HEK293T (cell line): ENCODE data around the gene TRIOBP.
"Not testable (repeated sequence)": the region's sequence is repeated elsewhere in the genome, so short reads cannot be mapped to it uniquely, and the experiment has no call there.

Experiments used
- CTCF ChIA-PET: fragments of 350-600 bp; formaldehyde crosslinking; extraction: SDS; loops from one replicate; lab custom pipeline; 2021; ENCODE audit warnings: antibody characterized with exemption, inconsistent platforms; lab: Yijun Ruan, JAX
- POLR2A ChIA-PET: fragments of 350-600 bp; formaldehyde crosslinking; extraction: SDS; loops from one replicate; lab custom pipeline; 2020; ENCODE audit warnings: antibody characterized with exemption, inconsistent platforms; lab: Yijun Ruan, JAX
- DNase-seq: peaks from one replicate; pipeline ENCODE4 v3.0.0; 2012; ENCODE audit warnings: mixed read lengths; ENCODE audit errors: extremely low spot score
- ARNT ChIP-seq: fragments of 450-650 bp; IDR thresholded peaks from 2 replicates; pipeline ENCODE4 v1.6.1; 2017; ENCODE audit warnings: mild to moderate bottlenecking
- BHLHE40 ChIP-seq: fragments of 450-650 bp; IDR thresholded peaks from 2 replicates; pipeline ENCODE4 v1.6.1; 2016; ENCODE audit warnings: mild to moderate bottlenecking, moderate library complexity, borderline replicate concordance
- CTBP1 ChIP-seq: fragments of 450-650 bp; IDR thresholded peaks from 2 replicates; pipeline ENCODE4 v1.6.1; 2016; ENCODE audit warnings: borderline replicate concordance
- ELF4 ChIP-seq: fragments of 450-650 bp; IDR thresholded peaks from 2 replicates; pipeline ENCODE4 v1.6.1; 2017; ENCODE audit warnings: antibody characterized with exemption
- FOXA1 ChIP-seq: fragments of 450-650 bp; IDR thresholded peaks from 2 replicates; pipeline ENCODE4 v1.6.1; 2016; ENCODE audit warnings: mild to moderate bottlenecking
- FOXK2 ChIP-seq: fragments of 450-650 bp; IDR thresholded peaks from 2 replicates; pipeline ENCODE4 v1.6.1; 2016; ENCODE audit warnings: mild to moderate bottlenecking
- FOXM1 ChIP-seq: fragments of 450-650 bp; IDR thresholded peaks from 2 replicates; pipeline ENCODE4 v1.6.1; 2017; ENCODE audit warnings: mild to moderate bottlenecking, borderline replicate concordance
- HDGF ChIP-seq: fragments of 450-650 bp; IDR thresholded peaks from 2 replicates; pipeline ENCODE4 v1.6.1; 2017; ENCODE audit warnings: antibody characterized with exemption, borderline replicate concordance
- L3MBTL2 ChIP-seq: fragments of 450-650 bp; conservative IDR thresholded peaks from 2 replicates; pipeline ENCODE4 v1.6.1; 2016; ENCODE audit warnings: mild to moderate bottlenecking
- LEF1 ChIP-seq: fragments of 450-650 bp; IDR thresholded peaks from 2 replicates; pipeline ENCODE4 v1.6.1; 2017; ENCODE audit warnings: mild to moderate bottlenecking, borderline replicate concordance
- NFRKB ChIP-seq: fragments of 450-650 bp; IDR thresholded peaks from 2 replicates; pipeline ENCODE4 v1.6.1; 2016; ENCODE audit warnings: mild to moderate bottlenecking, moderate library complexity
- SP1 ChIP-seq: fragments of 450-650 bp; IDR thresholded peaks from 2 replicates; pipeline ENCODE4 v1.6.1; 2017
- SUZ12 ChIP-seq: fragments of 450-650 bp; IDR thresholded peaks from 2 replicates; pipeline ENCODE4 v1.6.1; 2016; ENCODE audit warnings: mild to moderate bottlenecking
- TARDBP ChIP-seq: fragments of 450-650 bp; IDR thresholded peaks from 2 replicates; pipeline ENCODE4 v1.6.1; 2016
- ZNF384 ChIP-seq: fragments of 450-650 bp; IDR thresholded peaks from 2 replicates; pipeline ENCODE4 v1.6.1; 2016
- TF ChIP-seq, protein P1 (sequence below): fragments of 450-650 bp; IDR thresholded peaks from 2 replicates; pipeline ENCODE4 v1.6.1; 2016

The TRIOBP gene

DNA sequence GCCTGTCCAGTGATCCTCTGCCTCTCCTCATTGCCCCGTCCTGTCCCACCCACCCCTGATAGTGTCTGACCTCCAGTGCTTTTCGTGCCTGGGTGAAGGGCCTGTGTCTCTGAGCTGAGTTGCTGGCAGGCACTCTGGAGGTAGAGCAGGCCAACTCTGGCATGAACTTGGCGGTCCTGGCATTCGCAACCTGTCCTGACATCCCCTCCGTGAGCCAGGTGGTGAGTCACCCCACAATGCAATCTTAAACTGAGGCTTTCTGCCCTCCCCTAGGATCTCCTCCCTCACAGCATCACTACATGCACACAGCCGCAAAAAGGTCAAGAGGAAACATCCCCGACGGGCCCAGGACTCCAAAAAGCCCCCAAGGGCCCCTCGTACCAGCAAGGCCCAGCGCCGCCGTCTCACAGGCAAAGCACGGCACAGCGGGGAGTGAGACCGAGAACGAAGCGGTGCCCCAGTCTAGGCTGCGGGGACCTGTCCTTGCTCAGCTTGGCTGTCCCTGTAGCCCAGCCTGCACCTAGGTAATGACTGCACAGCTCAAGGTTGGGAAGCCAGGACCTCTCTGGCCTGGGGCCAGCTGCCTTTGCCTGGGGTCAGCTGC lies 5.8 kb upstream of the TRIOBP start:
- CTCF ChIA-PET, result no interaction called here
- TF ChIP-seq ARNT (no peak), HDGF (no peak), LEF1 (no peak), BHLHE40 (no peak), FOXK2 (no peak), SUZ12 (no peak), NFRKB (no peak)
- POLR2A ChIA-PET, result no interaction called here
- no peak for DNase-seq

DNA sequence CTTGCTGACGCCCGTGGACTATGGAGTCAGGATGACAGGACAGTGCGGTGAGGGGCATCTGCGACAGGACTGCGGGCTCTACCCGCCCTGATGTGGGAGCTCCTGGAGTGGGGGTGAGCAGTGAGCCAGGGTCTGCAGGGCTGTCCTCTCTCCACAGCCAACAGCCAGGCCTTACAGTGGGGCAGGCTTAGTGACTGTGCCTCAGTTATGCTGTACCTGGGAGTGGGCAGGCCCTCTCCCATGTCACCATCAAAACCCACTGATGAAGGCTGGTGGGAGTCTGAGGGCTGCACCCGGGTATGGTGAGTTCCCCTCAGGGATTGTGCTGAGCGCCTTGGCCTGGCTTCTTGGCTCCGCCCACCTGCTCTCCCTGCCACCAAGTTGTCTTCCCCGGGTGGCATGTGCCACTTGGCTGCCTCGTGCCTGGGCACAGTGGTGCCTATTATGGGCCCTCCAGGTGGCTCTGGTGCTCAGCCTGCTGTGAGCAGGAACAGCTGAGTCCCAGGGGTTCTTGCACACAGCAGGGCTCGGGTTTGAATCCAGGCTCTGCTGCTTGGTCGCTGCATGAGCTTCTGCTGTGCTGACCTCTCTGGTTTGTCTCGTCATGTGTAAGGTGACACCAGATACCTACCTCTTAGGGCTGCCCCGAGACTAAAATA lies 4.1 kb upstream of the TRIOBP start:
- no peak for DNase-seq
- POLR2A ChIA-PET, result no interaction called here
- CTCF ChIA-PET, result interaction anchor here (0.8 kb wide), 1 partner anchor 11 kb away, joined by 3 read pairs; no protein-coding TSS in a partner anchor
- TF ChIP-seq NFRKB, result no peak
- no peak for TF ChIP-seq LEF1
- no peak for TF ChIP-seq SUZ12
- no peak for TF ChIP-seq BHLHE40
- no peak for TF ChIP-seq FOXA1
- TF ChIP-seq HDGF, result no peak
- TF ChIP-seq ARNT, result no peak
- TF ChIP-seq, protein P1, sequence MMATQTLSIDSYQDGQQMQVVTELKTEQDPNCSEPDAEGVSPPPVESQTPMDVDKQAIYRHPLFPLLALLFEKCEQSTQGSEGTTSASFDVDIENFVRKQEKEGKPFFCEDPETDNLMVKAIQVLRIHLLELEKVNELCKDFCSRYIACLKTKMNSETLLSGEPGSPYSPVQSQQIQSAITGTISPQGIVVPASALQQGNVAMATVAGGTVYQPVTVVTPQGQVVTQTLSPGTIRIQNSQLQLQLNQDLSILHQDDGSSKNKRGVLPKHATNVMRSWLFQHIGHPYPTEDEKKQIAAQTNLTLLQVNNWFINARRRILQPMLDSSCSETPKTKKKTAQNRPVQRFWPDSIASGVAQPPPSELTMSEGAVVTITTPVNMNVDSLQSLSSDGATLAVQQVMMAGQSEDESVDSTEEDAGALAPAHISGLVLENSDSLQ, result no peak
- no peak for TF ChIP-seq ELF4

DNA sequence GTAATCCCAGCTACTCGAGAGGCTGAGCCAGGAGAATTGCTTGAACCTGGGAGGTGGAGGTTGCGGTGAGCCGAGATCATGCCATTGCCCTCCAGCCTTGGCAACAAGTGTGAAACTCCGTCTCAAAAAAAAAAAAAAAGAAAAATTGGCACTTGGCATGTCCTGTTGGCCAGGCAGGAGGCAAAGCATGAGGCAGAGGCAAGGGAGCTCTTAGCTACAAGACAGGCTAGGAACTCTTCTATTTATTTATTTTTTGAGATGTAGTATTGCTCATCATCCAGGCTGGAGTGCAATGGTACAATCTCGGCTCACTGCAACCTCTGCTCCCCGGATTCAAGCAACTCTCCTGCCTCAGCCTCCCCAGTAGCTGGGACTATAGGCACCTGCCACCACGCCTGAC lies 2.7 kb upstream of the TRIOBP start:
- POLR2A ChIA-PET, DNase-seq: not testable (repeated sequence)
- CTCF ChIA-PET, result interaction anchor here (0.6 kb wide), 1 partner anchor 1580 kb away, joined by 3 read pairs; no protein-coding TSS in a partner anchor

DNA sequence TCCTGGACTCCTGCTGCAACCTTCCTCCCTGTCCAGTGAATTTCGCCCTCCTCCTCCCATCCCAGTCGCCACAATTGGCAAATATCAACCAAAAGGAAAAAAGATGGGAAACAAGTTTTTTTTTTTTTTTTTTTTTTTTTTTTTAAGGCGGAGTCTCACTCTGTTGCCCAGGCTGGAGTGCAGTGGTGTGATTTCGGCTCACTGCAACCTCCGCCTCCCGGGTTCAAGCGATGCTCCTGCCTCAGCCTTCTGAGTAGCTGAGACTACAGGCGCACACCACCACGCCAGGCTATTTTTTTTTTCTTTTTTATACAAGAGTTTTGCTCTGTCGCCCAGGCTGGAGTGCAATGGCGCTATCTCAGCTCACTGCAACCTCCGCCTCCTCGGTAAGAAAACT lies 590 bp upstream of the TRIOBP start:
- ChIA-PET POLR2A (interaction anchor here (0.9 to 1.9 kb wide), 5 partner anchors 9 to 83 kb away, joined by 3 to 13 read pairs (median 4); partner anchors contain the start of genes NOL12 and PDXP), CTCF (interaction anchor here (0.6 to 1.4 kb wide), 4 partner anchors 16 to 53 kb away, joined by 3 to 7 read pairs (median 3); no protein-coding TSS in a partner anchor)
- TF ChIP-seq ZNF384, result peak; percentile 39
- DNase-seq, result not testable (repeated sequence)

DNA sequence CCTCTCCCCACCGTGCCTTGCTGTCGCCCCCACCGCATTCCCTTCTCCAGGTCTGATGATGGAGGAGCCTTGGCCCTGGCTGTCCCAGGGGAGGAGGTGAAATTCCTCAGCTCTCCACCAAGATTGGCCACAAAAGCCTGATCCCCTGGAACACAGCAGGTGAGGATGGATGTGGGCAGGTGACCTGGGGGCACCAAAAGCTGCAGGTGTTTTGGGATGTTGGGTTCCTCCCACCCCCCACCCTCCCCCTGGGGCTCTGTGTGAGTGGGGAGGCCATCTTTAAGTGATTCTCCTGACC lies 639 bp downstream of the TRIOBP start:
- DNase-seq, result no peak

DNA sequence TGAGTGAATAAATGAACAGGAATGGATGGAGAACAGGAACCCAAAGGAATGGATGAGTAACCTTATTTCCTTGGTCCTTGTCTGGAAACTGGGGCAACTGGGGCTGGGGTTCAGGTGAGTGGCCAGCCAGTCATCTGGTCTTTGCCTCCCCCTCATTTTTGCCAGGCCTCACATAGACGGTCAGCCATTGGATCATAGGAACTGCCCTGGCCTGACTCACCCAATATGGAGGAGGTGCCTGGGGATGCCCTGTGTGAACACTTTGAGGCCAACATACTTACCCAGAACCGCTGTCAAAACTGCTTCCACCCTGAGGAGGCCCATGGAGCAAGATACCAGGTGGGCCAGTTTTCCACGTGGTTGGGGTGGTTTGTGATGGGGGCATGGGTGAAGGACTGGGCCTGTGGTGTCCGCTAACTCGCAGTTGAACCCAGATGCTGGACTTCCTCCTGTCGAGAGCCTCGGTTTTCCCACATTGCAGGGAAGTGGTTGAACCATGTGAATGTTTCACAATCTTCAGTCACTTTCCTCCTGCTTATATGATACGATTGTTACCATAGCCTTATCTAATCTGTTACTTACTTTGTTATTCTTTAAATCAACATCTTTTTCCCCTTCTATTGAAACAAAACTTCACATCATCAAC lies 4.4 kb downstream of the TRIOBP start:
- ChIA-PET CTCF (no interaction called here), POLR2A (no interaction called here)
- TF ChIP-seq, protein P1, result no peak
- TF ChIP-seq NFRKB (no peak), TARDBP (no peak), SUZ12 (no peak), HDGF (no peak), FOXA1 (no peak), SP1 (no peak), CTBP1 (no peak), ELF4 (no peak), ZNF384 (no peak), ARNT (no peak)
- DNase-seq, result no peak

More for the DNA sequence above, 639 bp downstream of the TRIOBP start:
- no peak for TF ChIP-seq ARNT
- no peak for TF ChIP-seq LEF1
- TF ChIP-seq CTBP1, result no peak
- no peak for TF ChIP-seq FOXA1
- no peak for TF ChIP-seq BHLHE40
- TF ChIP-seq FOXK2, result no peak
- no peak for TF ChIP-seq HDGF
- no peak for TF ChIP-seq ZNF384
- TF ChIP-seq, protein P1, result no peak
- no peak for TF ChIP-seq SUZ12
- TF ChIP-seq L3MBTL2, result no peak
- no peak for TF ChIP-seq FOXM1
- TF ChIP-seq TARDBP, result no peak
- no peak for TF ChIP-seq NFRKB
- TF ChIP-seq SP1, result no peak
- TF ChIP-seq ELF4, result no peak
- ChIA-PET CTCF (interaction anchor here (0.9 kb wide), 1 partner anchor 91 kb away, joined by 6 read pairs; no protein-coding TSS in a partner anchor), POLR2A (interaction anchor here (1.2 to 1.6 kb wide), 2 partner anchors 11 to 39 kb away, joined by 4 read pairs; partner anchors contain the start of genes NOL12 and PDXP)
